ENCODE measurements around the gene WFDC5.
"Not testable (repeated sequence)": the region's sequence is repeated elsewhere in the genome, so short reads cannot be mapped to it uniquely, and the experiment has no call there.

The WFDC5 gene

GRCh38 chr20:45139733-45140375 is 24.9 kb upstream of the WFDC5 start:
- not testable (repeated sequence) for H3K27me3 ChIP-seq (ENCODE audit: control insufficient read depth, insufficient read depth, low read length); H3K27ac ChIP-seq (ENCODE audit: low read length); H3K9me3 ChIP-seq (ENCODE audit: control insufficient read depth, low read depth, low read length); H3K4me1 ChIP-seq (ENCODE audit: control insufficient read depth, low read depth, low read length); H3K9ac ChIP-seq (ENCODE audit: low read length); H3K36me3 ChIP-seq (ENCODE audit: control insufficient read depth, low read depth, low read length); H3K4me3 ChIP-seq (ENCODE audit: low read length)

DNA sequence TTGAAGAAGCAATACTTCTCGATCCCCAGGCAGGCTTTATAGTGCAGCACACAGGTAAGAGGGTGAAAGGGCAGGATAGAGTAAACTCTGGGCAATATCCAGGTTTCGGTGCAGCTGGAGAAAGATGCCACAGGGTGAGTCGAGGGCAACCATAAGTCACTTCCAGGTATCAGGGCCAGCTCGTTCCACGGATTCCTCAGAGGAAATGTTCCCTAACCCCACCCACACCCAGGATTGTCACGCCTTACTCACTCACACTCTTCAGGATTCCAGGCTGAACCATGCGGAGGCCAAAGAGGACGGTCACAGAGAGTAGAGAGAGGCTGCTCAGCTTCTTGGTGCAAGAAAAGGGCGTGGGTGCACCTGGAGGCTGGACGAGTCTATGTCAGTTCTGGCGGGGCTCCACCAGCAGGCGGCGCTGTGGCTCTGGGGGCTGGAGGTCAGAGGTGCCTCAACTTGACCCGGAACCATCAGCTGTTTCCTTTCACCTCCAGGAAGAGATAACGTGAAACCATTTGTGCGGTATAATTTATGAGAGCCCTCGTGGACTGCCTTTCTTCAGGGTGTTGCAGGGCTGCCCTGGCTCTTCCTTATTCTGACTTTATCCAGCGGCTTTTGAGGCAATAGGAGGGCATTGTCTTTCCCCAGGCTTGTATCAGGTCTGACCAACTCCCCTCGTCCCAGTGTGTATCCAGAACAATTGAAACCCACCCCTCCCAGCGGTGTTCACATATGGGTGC is 23.8 kb upstream of the WFDC5 start:
- Histone ChIP-seq H3K27ac (ENCODE audit: low read length) (no peak overlapping the region), H3K4me3 (ENCODE audit: low read length) (no peak overlapping the region), H3K9me3 (ENCODE audit: control insufficient read depth, low read depth, low read length) (no peaks in the 10 kb centered on the region), H3K4me1 (ENCODE audit: control insufficient read depth, low read depth, low read length) (no peaks in the 10 kb centered on the region), H3K9ac (ENCODE audit: low read length) (no peak overlapping the region), H3K27me3 (ENCODE audit: control insufficient read depth, insufficient read depth, low read length) (no peaks in the 10 kb centered on the region), H3K36me3 (ENCODE audit: control insufficient read depth, low read depth, low read length) (no peaks in the 10 kb centered on the region)

GRCh38 chr20:45136911-45137310 is 21.9 kb upstream of the WFDC5 start:
- no peaks in the 10 kb centered on the region for H3K36me3 ChIP-seq (ENCODE audit: control insufficient read depth, low read depth, low read length)
- no peak overlapping the region for H3K4me3 ChIP-seq (ENCODE audit: low read length)
- no peaks in the 10 kb centered on the region for H3K4me1 ChIP-seq (ENCODE audit: control insufficient read depth, low read depth, low read length)
- no peak overlapping the region for H3K27ac ChIP-seq (ENCODE audit: low read length)
- no peaks in the 10 kb centered on the region for H3K9me3 ChIP-seq (ENCODE audit: control insufficient read depth, low read depth, low read length)
- no peaks in the 10 kb centered on the region for H3K27me3 ChIP-seq (ENCODE audit: control insufficient read depth, insufficient read depth, low read length)
- no peak overlapping the region for H3K9ac ChIP-seq (ENCODE audit: low read length)

GRCh38 chr20:45128099-45128498 is 13.1 kb upstream of the WFDC5 start:
- H3K9ac ChIP-seq (ENCODE audit: low read length): no peak overlapping the region
- H3K27me3 ChIP-seq (ENCODE audit: control insufficient read depth, insufficient read depth, low read length): no peaks in the 10 kb centered on the region
- H3K4me1 ChIP-seq (ENCODE audit: control insufficient read depth, low read depth, low read length): no peaks in the 10 kb centered on the region
- H3K4me3 ChIP-seq (ENCODE audit: low read length): no peak overlapping the region
- no peak overlapping the region for H3K27ac ChIP-seq (ENCODE audit: low read length)
- no peaks in the 10 kb centered on the region for H3K36me3 ChIP-seq (ENCODE audit: control insufficient read depth, low read depth, low read length)
- H3K9me3 ChIP-seq (ENCODE audit: control insufficient read depth, low read depth, low read length): no peaks in the 10 kb centered on the region

GRCh38 chr20:45124365-45124764 is 9.4 kb upstream of the WFDC5 start, which contains the start of gene WFDC12:
Gene WFDC12 (minus strand): TSS chr20:45124465. CDS start chr20:45124447, 18 bp downstream.
- Histone ChIP-seq H3K27ac (ENCODE audit: low read length) (no peak within 1 kb of the TSS), H3K27me3 (ENCODE audit: control insufficient read depth, insufficient read depth, low read length) (no peaks in the 10 kb centered on the region), H3K4me3 (ENCODE audit: low read length) (no peak within 1 kb of the TSS), H3K36me3 (ENCODE audit: control insufficient read depth, low read depth, low read length) (no peaks in the 10 kb centered on the region), H3K4me1 (ENCODE audit: control insufficient read depth, low read depth, low read length) (no peaks in the 10 kb centered on the region), H3K9ac (ENCODE audit: low read length) (no peak within 1 kb of the TSS), H3K9me3 (ENCODE audit: control insufficient read depth, low read depth, low read length) (no peaks in the 10 kb centered on the region)

DNA sequence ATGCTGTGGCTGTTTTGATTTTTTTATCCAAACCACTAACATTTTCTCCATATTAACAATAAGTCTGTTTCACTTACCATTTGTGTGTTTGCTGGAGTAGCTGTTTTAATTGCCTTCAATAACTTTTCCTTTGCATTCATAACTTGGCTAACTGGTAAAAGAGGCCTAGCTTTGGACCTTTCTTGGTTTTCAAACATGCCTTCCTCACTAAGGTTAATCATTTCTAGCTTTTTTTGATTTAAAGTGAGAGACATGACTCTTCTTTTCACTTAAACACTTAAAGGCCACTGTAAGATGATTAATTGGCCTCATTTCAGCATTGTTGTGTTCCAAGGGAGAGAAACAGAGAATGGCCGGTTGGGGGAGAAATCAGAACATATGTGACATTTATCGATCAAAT is 6.4 kb upstream of the WFDC5 start:
- Histone ChIP-seq H3K9ac (ENCODE audit: low read length) (no peak overlapping the region), H3K36me3 (ENCODE audit: control insufficient read depth, low read depth, low read length) (no peaks in the 10 kb centered on the region), H3K4me3 (ENCODE audit: low read length) (no peak overlapping the region), H3K4me1 (ENCODE audit: control insufficient read depth, low read depth, low read length) (no peaks in the 10 kb centered on the region), H3K27ac (ENCODE audit: low read length) (no peak overlapping the region), H3K9me3 (ENCODE audit: control insufficient read depth, low read depth, low read length) (no peaks in the 10 kb centered on the region), H3K27me3 (ENCODE audit: control insufficient read depth, insufficient read depth, low read length) (no peaks in the 10 kb centered on the region)

GRCh38 chr20:45119556-45120266 is 4.7 kb upstream of the WFDC5 start:
- Histone ChIP-seq H3K9me3 (ENCODE audit: control insufficient read depth, low read depth, low read length) (no peaks in the 10 kb centered on the region), H3K4me3 (ENCODE audit: low read length) (no peak overlapping the region), H3K27me3 (ENCODE audit: control insufficient read depth, insufficient read depth, low read length) (no peaks in the 10 kb centered on the region), H3K36me3 (ENCODE audit: control insufficient read depth, low read depth, low read length) (no peaks in the 10 kb centered on the region), H3K27ac (ENCODE audit: low read length) (no peak overlapping the region), H3K9ac (ENCODE audit: low read length) (no peak overlapping the region), H3K4me1 (ENCODE audit: control insufficient read depth, low read depth, low read length) (no peaks in the 10 kb centered on the region)

- Histone ChIP-seq H3K9me3 (ENCODE audit: control insufficient read depth, low read depth, low read length) (no peaks in the 10 kb centered on the region), H3K9ac (ENCODE audit: low read length) (no peak overlapping the region), H3K27me3 (ENCODE audit: control insufficient read depth, insufficient read depth, low read length) (no peaks in the 10 kb centered on the region), H3K36me3 (ENCODE audit: control insufficient read depth, low read depth, low read length) (no peaks in the 10 kb centered on the region), H3K4me1 (ENCODE audit: control insufficient read depth, low read depth, low read length) (no peaks in the 10 kb centered on the region), H3K4me3 (ENCODE audit: low read length) (no peak overlapping the region), H3K27ac (ENCODE audit: low read length) (no peak overlapping the region)
These were observed 3.1 kb upstream of the WFDC5 start for GRCh38 chr20:45118028-45118427.

DNA sequence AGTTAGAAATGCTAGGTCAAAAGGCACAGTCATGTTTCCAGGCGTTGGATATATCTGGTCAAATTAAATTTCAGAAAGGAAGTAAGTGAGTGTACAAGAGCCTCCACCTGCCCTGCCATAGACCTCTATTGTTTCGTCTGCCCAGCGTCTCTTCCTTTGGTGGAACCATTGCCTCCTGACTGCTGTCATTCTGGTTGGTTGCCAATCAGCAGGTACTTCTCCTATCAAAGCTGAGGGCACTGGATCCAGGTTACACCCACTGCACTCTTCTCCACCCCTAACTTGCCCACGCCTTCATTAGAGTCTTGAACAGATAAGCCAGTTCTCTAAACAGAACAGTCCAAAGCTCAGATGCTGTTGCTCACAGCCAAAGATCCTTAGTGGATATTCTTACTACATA is 2.6 kb upstream of the WFDC5 start:
- Histone ChIP-seq H3K27ac (ENCODE audit: low read length) (no peak overlapping the region), H3K27me3 (ENCODE audit: control insufficient read depth, insufficient read depth, low read length) (no peaks in the 10 kb centered on the region), H3K36me3 (ENCODE audit: control insufficient read depth, low read depth, low read length) (no peaks in the 10 kb centered on the region), H3K9ac (ENCODE audit: low read length) (no peak overlapping the region), H3K4me3 (ENCODE audit: low read length) (no peak overlapping the region), H3K4me1 (ENCODE audit: control insufficient read depth, low read depth, low read length) (no peaks in the 10 kb centered on the region), H3K9me3 (ENCODE audit: control insufficient read depth, low read depth, low read length) (no peaks in the 10 kb centered on the region)

- Histone ChIP-seq H3K4me3 (ENCODE audit: low read length) (no peak overlapping the region), H3K27ac (ENCODE audit: low read length) (no peak overlapping the region), H3K9me3 (ENCODE audit: control insufficient read depth, low read depth, low read length) (no peaks in the 10 kb centered on the region), H3K9ac (ENCODE audit: low read length) (no peak overlapping the region), H3K4me1 (ENCODE audit: control insufficient read depth, low read depth, low read length) (no peaks in the 10 kb centered on the region), H3K36me3 (ENCODE audit: control insufficient read depth, low read depth, low read length) (no peaks in the 10 kb centered on the region), H3K27me3 (ENCODE audit: control insufficient read depth, insufficient read depth, low read length) (no peaks in the 10 kb centered on the region)
These were observed 855 bp upstream of the WFDC5 start for GRCh38 chr20:45115829-45116228.

- H3K27me3 ChIP-seq (ENCODE audit: control insufficient read depth, insufficient read depth, low read length): no peaks in the 10 kb centered on the region
- H3K9me3 ChIP-seq (ENCODE audit: control insufficient read depth, low read depth, low read length): no peaks in the 10 kb centered on the region
- no peak overlapping the region for H3K4me3 ChIP-seq (ENCODE audit: low read length)
- no peak overlapping the region for H3K9ac ChIP-seq (ENCODE audit: low read length)
- no peaks in the 10 kb centered on the region for H3K36me3 ChIP-seq (ENCODE audit: control insufficient read depth, low read depth, low read length)
- no peak overlapping the region for H3K27ac ChIP-seq (ENCODE audit: low read length)
- no peaks in the 10 kb centered on the region for H3K4me1 ChIP-seq (ENCODE audit: control insufficient read depth, low read depth, low read length)
These were observed 406 bp upstream of the WFDC5 start for GRCh38 chr20:45115386-45115774.

All from iPS-18a (cell line).